Measurements from ENCODE around the gene RPS26. TPM values are rescaled to one million over a fixed set of nuclear protein-coding genes. Genes with fewer than 3 reads are reported as not detected.

RPS26 gene
- total and polyA plus RNA-seq, 2 of the 13 experiments (the other 11 are each of a cell fraction or from before 2014, with no cell fraction given) = 150 to 421 TPM

- TF ChIP-seq POGZ (CRISPR knock-in tag; IDR thresholded peaks at IDR 0.05) (peak; percentile 88), ZNF572 (CRISPR knock-in tag; IDR thresholded peaks at IDR 0.05) (no peak; the same call in 1 of the 2 replicates), SRSF4 (IDR thresholded peaks at IDR 0.05; ENCODE audit: low read depth, low read length, poor library complexity, severe bottlenecking) (no peak), ATAD3A (CRISPR knock-in tag; IDR thresholded peaks at IDR 0.05) (no peak), PRPF4 (IDR thresholded peaks at IDR 0.05; ENCODE audit: low read depth, low read length, poor library complexity, severe bottlenecking) (no peak), JARID2 (CRISPR knock-in tag; IDR thresholded peaks at IDR 0.05; ENCODE audit: insufficient replicate concordance) (peak; percentile 92), KAT8 (CRISPR knock-in tag; IDR thresholded peaks at IDR 0.05) (peak; percentile 98), ZNF556 (CRISPR knock-in tag; IDR thresholded peaks at IDR 0.05; ENCODE audit: borderline replicate concordance) (0 out of 2 replicates have a peak, but pooled peaks have one; percentile 8), DZIP1 (CRISPR knock-in tag; IDR thresholded peaks at IDR 0.05) (no peak), SYNCRIP (IDR thresholded peaks at IDR 0.05; ENCODE audit: insufficient read depth, low read depth, low read length) (no peak), GATAD1 (CRISPR knock-in tag; IDR thresholded peaks at IDR 0.05) (peak; percentile 96), CSRNP1 (CRISPR knock-in tag; IDR thresholded peaks at IDR 0.05) (no peak), ELF3 (CRISPR knock-in tag; IDR thresholded peaks at IDR 0.05) (peak; percentile 41), RFXANK (CRISPR knock-in tag; IDR thresholded peaks at IDR 0.05) (peak; percentile 93), HINFP (CRISPR knock-in tag; IDR thresholded peaks at IDR 0.05; ENCODE audit: low read depth) (peak; percentile 31; the same call in 1 of the 2 replicates), ZNF691 (CRISPR knock-in tag; IDR thresholded peaks at IDR 0.05; ENCODE audit: borderline replicate concordance, low read depth) (0 out of 2 replicates have a peak, but pooled peaks have one; percentile 11), ZNF75D (CRISPR knock-in tag; IDR thresholded peaks at IDR 0.05; ENCODE audit: borderline replicate concordance) (no peak), ZNF530 (CRISPR knock-in tag; IDR thresholded peaks at IDR 0.05; ENCODE audit: low read depth) (peak; percentile 56; the same call in 1 of the 2 replicates), ZNF484 (CRISPR knock-in tag; IDR thresholded peaks at IDR 0.05; ENCODE audit: borderline replicate concordance, low read depth) (no peak), FOXA3 (CRISPR knock-in tag; IDR thresholded peaks at IDR 0.05) (peak; percentile 11; the same call in 1 of the 2 replicates), ZNF543 (CRISPR knock-in tag; IDR thresholded peaks at IDR 0.05) (0 out of 2 replicates have a peak, but pooled peaks have one; percentile 42)
Observed at GRCh38 chr12:56041552-56042429, at the start of gene RPS26 (continued).
